Neuronal stem cell (in vitro differentiated cells): ENCODE measurements around the gene CCDC192.

Experiments used
- DNase-seq: peaks from one replicate; pipeline ENCODE4 v3.0.0-alpha.2; 2013; ENCODE audit warnings: low spot score
- H2AFZ ChIP-seq: one replicate; pipeline ENCODE4 v1.6.1; 2013; ENCODE audit warnings: mild to moderate bottlenecking, low read length, inconsistent platforms
- H2AK5ac ChIP-seq: 2 replicates; pipeline ENCODE4 v1.6.1; 2013; ENCODE audit warnings: low read depth, mild to moderate bottlenecking, inconsistent platforms, low read length, moderate library complexity, mixed read lengths
- H2BK120ac ChIP-seq: 2 replicates; pipeline ENCODE4 v1.6.1; 2013; ENCODE audit warnings: low read depth, mild to moderate bottlenecking, inconsistent platforms, low read length, moderate library complexity, mixed read lengths
- H2BK12ac ChIP-seq: one replicate; pipeline ENCODE4 v1.6.1; 2013; ENCODE audit warnings: low read length, inconsistent platforms
- H2BK15ac ChIP-seq: 2 replicates; pipeline ENCODE4 v1.6.1; 2013; ENCODE audit warnings: mild to moderate bottlenecking, low read length, inconsistent platforms, mixed read lengths
- H2BK5ac ChIP-seq: one replicate; pipeline ENCODE4 v1.6.1; 2013; ENCODE audit warnings: inconsistent platforms, mild to moderate bottlenecking, low read length, moderate library complexity
- H3K14ac ChIP-seq: one replicate; pipeline ENCODE4 v1.6.1; 2013; ENCODE audit warnings: low read length, inconsistent platforms
- H3K18ac ChIP-seq: 2 replicates; pipeline ENCODE4 v1.6.1; 2013; ENCODE audit warnings: low read length, inconsistent platforms
- H3K23ac ChIP-seq: 2 replicates; pipeline ENCODE4 v1.6.1; 2013; ENCODE audit warnings: low read depth, mild to moderate bottlenecking, mixed read lengths, low read length, inconsistent platforms; ENCODE audit not compliant: poor library complexity
- H3K27ac ChIP-seq: replicated peaks from 3 replicates; pipeline ENCODE4 v1.5.1; 2013; ENCODE audit warnings: low read length, inconsistent platforms
- H3K27me3 ChIP-seq, 3 experiments: 2 replicates each; pipeline ENCODE4 v1.6.1; 2013; ENCODE audit warnings: low read length in 3 of 3, mild to moderate bottlenecking in 2 of 3, inconsistent platforms in 1 of 3, low read depth in 1 of 3, mixed read lengths in 1 of 3, moderate library complexity in 1 of 3; ENCODE audit not compliant: control insufficient read depth in 3 of 3, insufficient read depth in 3 of 3
- H3K36me3 ChIP-seq, 2 donors: replicated peaks in 1 of 2; 2 replicates each; pipeline ENCODE4 v1.6.1; 2013; ENCODE audit warnings: low read length in 2 of 2; ENCODE audit not compliant: control insufficient read depth in 2 of 2, insufficient read depth in 2 of 2
- H3K4ac ChIP-seq: 2 replicates; pipeline ENCODE4 v1.6.1; 2013; ENCODE audit warnings: inconsistent platforms, mild to moderate bottlenecking, low read length, moderate library complexity
- H3K4me1 ChIP-seq, 2 donors: 1 replicate in 1 of 2; 2 replicates in 1 of 2; pipeline ENCODE4 v1.6.1; 2013; ENCODE audit warnings: low read length in 2 of 2, low read depth in 1 of 2; ENCODE audit not compliant: control insufficient read depth in 2 of 2, insufficient read depth in 1 of 2
- H3K4me2 ChIP-seq: one replicate; pipeline ENCODE4 v1.6.1; 2013; ENCODE audit warnings: mild to moderate bottlenecking, low read length, inconsistent platforms; ENCODE audit not compliant: insufficient read depth, poor library complexity, severe bottlenecking
- H3K4me3 ChIP-seq, 2 donors: 2 replicates each; pipeline ENCODE4 v1.5.1; 2013; ENCODE audit warnings: low read length in 2 of 2, mild to moderate bottlenecking in 2 of 2, inconsistent platforms in 1 of 2, moderate library complexity in 1 of 2
- H3K79me1 ChIP-seq: one replicate; pipeline ENCODE4 v1.6.1; 2013; ENCODE audit warnings: low read depth, mild to moderate bottlenecking, inconsistent platforms, low read length, moderate library complexity
- H3K9ac ChIP-seq: one replicate; pipeline ENCODE4 v1.6.1; 2013; ENCODE audit warnings: mild to moderate bottlenecking, low read depth, low read length, inconsistent platforms; ENCODE audit not compliant: poor library complexity
- H3K9me3 ChIP-seq, 2 donors: replicated peaks in 1 of 2; 2 replicates each; pipeline versions ENCODE3 to v1.6.1; 2013; ENCODE audit warnings: low read length in 2 of 2, mild to moderate bottlenecking in 2 of 2, inconsistent platforms in 1 of 2, low read depth in 1 of 2, mixed read lengths in 1 of 2, moderate library complexity in 1 of 2; ENCODE audit not compliant: control insufficient read depth in 2 of 2, insufficient read depth in 1 of 2
- H4K8ac ChIP-seq: one replicate; pipeline ENCODE4 v1.6.1; 2013; ENCODE audit warnings: low read depth, mild to moderate bottlenecking, inconsistent platforms, low read length, moderate library complexity
- H4K91ac ChIP-seq: one replicate; pipeline ENCODE4 v1.6.1; 2013; ENCODE audit warnings: low read length, low read depth, mild to moderate bottlenecking, inconsistent platforms; ENCODE audit not compliant: poor library complexity
- WGBS, 2 donors: extraction: QIAGEN DNeasy Blood & Tissue Kit; methylation state at CpG; one replicate each; pipeline ENCODE4 v1.1.7; 2013; ENCODE audit warnings: missing lambda C conversion rate in 2 of 2, mixed read lengths in 1 of 2; ENCODE audit not compliant: insufficient read length in 2 of 2, insufficient replicate concordance in 1 of 2; ENCODE audit errors: extremely low coverage in 2 of 2; 5-methylcytosine and 5-hydroxymethylcytosine counted together

Gene CCDC192

GRCh38 chr5:127683008-127683407 is 20.2 kb upstream of the CCDC192 start:
- no CpG with 5 or more reads among the region's 4 CpGs for WGBS, 2 donors
- H2BK120ac ChIP-seq: no peak overlapping the region
- H3K36me3 ChIP-seq: no peaks in the 10 kb centered on the region
- no peak overlapping the region for H2BK5ac ChIP-seq
- H4K8ac ChIP-seq: no peak overlapping the region
- no peak overlapping the region for H2BK15ac ChIP-seq
- no peaks in the 10 kb centered on the region for H3K9me3 ChIP-seq
- H2BK12ac ChIP-seq: no peak overlapping the region
- no peak overlapping the region for H2AK5ac ChIP-seq
- no peaks in the 10 kb centered on the region for H3K4me1 ChIP-seq
- no peak overlapping the region for H3K23ac ChIP-seq
- no peak for DNase-seq
- H3K79me1 ChIP-seq: no peaks in the 10 kb centered on the region
- H3K18ac ChIP-seq: no peak overlapping the region
- H3K9ac ChIP-seq: no peak overlapping the region
- H3K4me2 ChIP-seq: no peak overlapping the region
- no peak overlapping the region for H4K91ac ChIP-seq
- no peak overlapping the region for H3K27ac ChIP-seq
- no peak overlapping the region for H3K4me3 ChIP-seq
- no peak overlapping the region for H2AFZ ChIP-seq
- no peaks in the 10 kb centered on the region for H3K27me3 ChIP-seq
- H3K14ac ChIP-seq: no peak overlapping the region
- no peak overlapping the region for H3K4ac ChIP-seq

- WGBS, 2 donors: no CpG with 5 or more reads among the region's 6 CpGs
- Histone ChIP-seq H2BK12ac (no peak overlapping the region), H2BK5ac (no peak overlapping the region), H3K4me1 (no peaks in the 10 kb centered on the region), H3K4me3 (no peak overlapping the region), H2BK120ac (no peak overlapping the region), H3K4me2 (no peak overlapping the region), H3K27ac (no peak overlapping the region), H4K8ac (no peak overlapping the region), H2BK15ac (no peak overlapping the region), H3K36me3 (no peaks in the 10 kb centered on the region), H3K4ac (no peak overlapping the region), H2AK5ac (no peak overlapping the region), H3K27me3 (no peaks in the 10 kb centered on the region), H4K91ac (no peak overlapping the region), H3K14ac (no peak overlapping the region), H3K9ac (no peak overlapping the region), H3K23ac (no peak overlapping the region), H3K9me3 (no peaks in the 10 kb centered on the region), H3K79me1 (no peaks in the 10 kb centered on the region), H3K18ac (no peak overlapping the region), H2AFZ (no peak overlapping the region)
- no peak for DNase-seq
These were observed 18.3 kb upstream of the CCDC192 start for GRCh38 chr5:127684726-127685467.

DNA sequence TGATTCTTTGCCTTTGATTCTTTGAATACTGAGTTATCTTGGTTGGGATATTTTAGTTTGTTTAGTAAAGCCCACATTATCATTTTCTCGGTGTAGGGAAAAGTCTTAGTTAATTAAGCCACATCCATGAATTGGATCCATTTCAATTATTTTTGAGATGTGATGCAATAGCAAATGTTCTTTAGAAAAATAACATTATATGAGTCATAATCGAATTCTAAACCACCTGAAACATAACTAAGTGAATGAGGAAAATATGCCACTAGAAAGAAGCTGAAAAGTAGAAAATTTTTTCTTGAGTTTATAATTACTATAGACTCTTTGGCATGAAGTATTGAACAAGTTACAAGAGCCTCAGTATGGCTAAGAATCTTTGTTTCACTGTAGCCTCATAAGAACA is 17.5 kb upstream of the CCDC192 start:
- Histone ChIP-seq H2BK15ac (no peak overlapping the region), H3K27ac (no peak overlapping the region), H3K18ac (no peak overlapping the region), H3K4me1 (no peaks in the 10 kb centered on the region), H2BK12ac (no peak overlapping the region), H3K9ac (no peak overlapping the region), H3K79me1 (no peaks in the 10 kb centered on the region), H3K4me2 (no peak overlapping the region), H3K4me3 (no peak overlapping the region), H3K36me3 (no peaks in the 10 kb centered on the region), H2AFZ (peak overlapping the region; percentile 47), H4K91ac (no peak overlapping the region), H3K23ac (no peak overlapping the region), H3K14ac (no peak overlapping the region), H3K9me3 (no peaks in the 10 kb centered on the region), H2BK120ac (no peak overlapping the region), H4K8ac (no peak overlapping the region), H2BK5ac (no peak overlapping the region), H2AK5ac (no peak overlapping the region), H3K27me3 (no peaks in the 10 kb centered on the region), H3K4ac (no peak overlapping the region)
- no CpG with 5 or more reads among the region's 2 CpGs for WGBS, 2 donors
- no peak for DNase-seq

DNA sequence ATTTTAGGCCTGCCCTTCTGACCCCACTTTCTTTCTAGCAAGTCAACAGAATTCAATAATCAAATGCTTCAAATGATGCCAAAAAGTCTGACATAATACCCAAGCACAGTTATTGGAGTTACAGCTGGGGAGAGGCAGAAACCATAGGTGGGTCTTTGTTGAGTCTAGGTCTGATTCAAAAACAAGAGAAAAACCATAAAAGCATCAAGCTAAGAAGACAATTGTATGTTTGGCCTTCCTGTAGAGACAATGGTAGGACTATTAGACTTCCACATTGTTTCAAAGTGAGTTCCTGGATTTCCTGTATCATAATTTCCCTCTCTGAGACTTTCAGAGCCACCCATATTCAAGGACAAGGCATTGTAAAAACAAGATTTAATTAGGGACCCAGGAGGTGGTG is 16.8 kb upstream of the CCDC192 start:
- DNase-seq: no peak

More for the DNA sequence above, 16.8 kb upstream of the CCDC192 start:
- no peaks in the 10 kb centered on the region for H3K27me3 ChIP-seq
- no peak overlapping the region for H3K18ac ChIP-seq
- no peak overlapping the region for H4K91ac ChIP-seq
- H3K4me3 ChIP-seq: no peak overlapping the region
- H2BK120ac ChIP-seq: no peak overlapping the region
- no peak overlapping the region for H3K27ac ChIP-seq
- no peak overlapping the region for H2AK5ac ChIP-seq
- H3K4ac ChIP-seq: no peak overlapping the region
- H3K9me3 ChIP-seq: peaks cover 0 to 2% of the 10 kb centered on the region in 2 donors
- no peak overlapping the region for H2BK15ac ChIP-seq
- no peak overlapping the region for H3K14ac ChIP-seq
- H3K23ac ChIP-seq: no peak overlapping the region
- no peaks in the 10 kb centered on the region for H3K4me1 ChIP-seq
- no peaks in the 10 kb centered on the region for H3K36me3 ChIP-seq
- H2BK5ac ChIP-seq: no peak overlapping the region
- no peaks in the 10 kb centered on the region for H3K79me1 ChIP-seq
- H2AFZ ChIP-seq: peak overlapping the region; percentile 47
- H3K9ac ChIP-seq: no peak overlapping the region
- H2BK12ac ChIP-seq: no peak overlapping the region
- no peak overlapping the region for H4K8ac ChIP-seq
- no peak overlapping the region for H3K4me2 ChIP-seq
